ENCODE data around the gene DCUN1D3.
"Not testable (repeated sequence)": the region's sequence is repeated elsewhere in the genome, so short reads cannot be mapped to it uniquely, and the experiment has no call there.

DCUN1D3 gene

DNA sequence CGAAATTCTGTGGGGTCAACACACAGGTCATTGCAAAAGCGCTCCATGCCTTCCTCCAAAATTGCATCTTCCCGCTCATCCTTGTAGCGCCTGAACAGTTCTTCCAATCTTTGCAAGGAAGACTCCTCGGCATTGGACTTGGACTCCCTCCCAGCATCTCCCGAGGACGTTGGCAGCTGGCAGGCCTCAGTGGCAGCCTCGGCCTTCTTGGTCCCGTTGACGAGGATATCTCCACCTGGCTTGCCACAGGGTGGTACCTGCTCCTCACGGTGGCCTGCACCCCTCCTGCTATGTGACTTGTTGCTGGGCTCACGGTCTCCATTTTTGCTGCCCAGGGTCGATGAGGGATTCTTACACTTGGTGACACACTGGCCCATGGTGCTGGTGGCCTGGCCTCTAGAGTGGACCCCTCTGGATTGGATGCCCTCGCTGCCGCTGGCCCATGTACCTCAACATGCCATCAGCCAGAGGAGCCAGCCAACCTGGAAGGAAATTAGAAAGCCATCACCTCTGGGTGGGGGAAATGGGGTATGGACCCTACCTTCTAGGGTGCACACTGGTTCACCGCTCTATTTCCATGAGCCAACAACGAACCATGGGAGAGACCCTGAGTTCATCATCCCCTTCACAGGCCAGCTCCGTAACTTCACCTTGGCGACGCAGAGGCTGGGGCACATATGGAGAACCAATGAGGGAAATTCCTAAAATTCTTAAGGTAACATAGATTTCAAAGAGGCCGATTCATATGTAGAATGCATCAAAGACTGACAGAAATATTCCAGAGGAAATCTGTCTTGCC, 37.8 kb downstream of the DCUN1D3 start:
- DNase-seq (ENCODE audit: low spot score) = no peak

DNA sequence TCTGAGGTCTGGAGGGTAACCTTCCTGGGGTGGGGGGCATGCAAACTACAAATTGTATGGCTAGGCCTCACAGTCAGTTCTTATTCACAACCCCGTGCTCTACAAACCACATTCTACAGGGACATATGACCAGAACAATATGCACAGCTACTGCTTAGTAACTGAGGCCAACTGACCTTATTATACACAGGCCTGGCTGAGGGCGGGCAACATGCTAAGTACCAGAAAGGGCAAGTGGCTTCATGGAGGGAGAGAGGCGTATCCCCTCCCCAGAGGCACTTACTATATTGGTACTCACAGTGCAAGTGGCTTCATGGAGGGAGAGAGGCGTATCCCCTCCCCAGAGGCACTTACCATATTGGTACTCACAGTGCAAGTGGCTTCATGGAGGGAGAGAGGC, 39.2 kb downstream of the DCUN1D3 start:
- not testable (repeated sequence) for DNase-seq (ENCODE audit: low spot score)

DNA sequence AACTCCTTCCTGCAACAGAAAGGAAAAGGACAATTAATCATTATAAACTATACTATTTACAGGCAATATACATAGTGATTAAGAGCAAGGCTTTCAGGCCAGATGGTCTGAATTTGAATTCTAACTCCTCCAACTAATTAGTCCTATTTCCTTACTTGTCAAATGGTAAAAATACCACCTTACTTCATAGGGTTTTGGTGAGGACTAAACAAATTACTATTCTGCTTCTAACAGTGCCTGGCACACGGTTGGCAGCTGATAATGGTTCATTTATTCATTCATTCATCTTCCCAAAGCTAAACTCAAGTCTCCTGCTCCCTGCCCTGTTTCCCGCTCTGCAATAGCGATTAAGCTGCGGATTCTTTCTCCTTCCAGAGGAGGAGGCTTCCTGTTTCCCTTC, 39.8 kb downstream of the DCUN1D3 start:
- no peak for DNase-seq (ENCODE audit: low spot score)

DNA sequence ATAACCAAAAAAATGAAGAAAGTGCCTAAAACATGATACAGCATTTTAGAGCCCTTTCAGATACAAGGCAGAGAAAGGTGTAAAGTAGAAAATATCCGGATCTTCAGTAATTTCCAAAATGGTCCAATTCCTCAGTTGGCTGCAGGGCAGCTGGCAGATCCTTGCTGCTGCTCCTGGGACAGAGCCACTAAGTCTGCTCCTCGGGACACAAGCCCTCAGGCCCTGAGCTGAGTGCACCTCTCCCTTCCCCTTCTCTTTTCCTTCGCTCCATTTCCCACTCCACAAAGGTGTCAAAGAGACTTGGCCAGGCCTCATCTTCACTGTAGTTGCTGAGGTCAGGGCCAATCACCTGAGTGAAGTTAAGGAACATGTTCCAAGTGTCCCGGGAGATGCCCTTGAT, 40.5 kb downstream of the DCUN1D3 start:
- DNase-seq (ENCODE audit: low spot score) = no peak

DNA sequence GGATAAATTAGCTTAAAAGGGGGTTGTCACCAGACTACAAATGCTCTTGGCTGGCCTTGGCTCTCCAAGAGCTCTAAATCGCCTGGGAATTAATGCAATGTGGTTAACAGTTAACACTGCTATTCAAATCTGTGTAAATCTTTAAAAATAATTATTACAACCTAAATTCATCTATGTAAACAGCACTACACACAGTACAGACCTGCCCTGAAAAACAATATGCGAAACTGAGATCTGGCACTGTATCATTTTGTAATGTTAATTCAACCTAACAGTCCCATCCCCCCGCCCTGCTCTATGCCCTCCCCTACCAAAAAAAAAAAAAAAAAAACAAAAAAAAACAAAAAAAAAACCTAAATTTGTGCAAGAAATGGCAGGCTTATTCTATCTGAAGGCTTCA, 40.9 kb downstream of the DCUN1D3 start:
- no peak for DNase-seq (ENCODE audit: low spot score)

DNA sequence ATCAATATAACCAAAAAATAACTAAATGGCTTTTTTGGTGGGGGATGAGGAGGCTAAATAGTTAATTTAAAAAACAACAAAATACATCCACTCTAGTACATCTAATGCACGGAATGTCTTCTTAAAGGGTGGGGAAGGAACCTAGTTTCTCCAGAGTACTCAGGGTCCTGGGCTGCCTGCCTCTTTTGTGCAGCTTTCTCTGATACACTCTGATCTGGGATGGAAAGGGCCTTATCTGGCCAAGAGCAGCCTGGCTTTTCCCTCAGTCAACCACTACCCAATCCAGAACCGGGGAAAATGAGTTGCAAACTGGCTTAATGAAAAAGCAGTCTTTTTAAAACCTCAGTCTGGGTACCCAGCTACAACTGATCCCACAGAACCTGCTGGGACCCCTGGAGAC, 42.9 kb downstream of the DCUN1D3 start:
- DNase-seq (ENCODE audit: low spot score) = no peak

DNA sequence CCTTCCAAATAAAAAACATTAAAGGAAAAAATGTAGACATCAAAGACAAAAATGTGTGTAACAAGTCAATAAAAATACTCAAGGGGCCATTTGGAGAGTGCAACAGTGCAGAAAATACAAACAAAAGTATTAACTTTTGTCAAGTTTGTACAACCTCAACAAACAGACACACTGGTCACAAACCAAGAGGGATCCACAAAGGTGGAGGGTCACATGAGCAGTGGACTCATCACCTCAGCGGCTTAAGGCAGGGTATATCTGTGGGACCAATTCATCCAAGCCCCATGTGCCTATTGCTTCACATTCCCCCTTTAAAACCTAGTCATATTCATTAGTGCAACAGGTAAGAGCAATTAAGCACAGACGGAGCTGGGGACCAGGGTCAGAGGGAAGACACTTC, 45.2 kb downstream of the DCUN1D3 start:
- no peak for DNase-seq (ENCODE audit: low spot score)

DNA sequence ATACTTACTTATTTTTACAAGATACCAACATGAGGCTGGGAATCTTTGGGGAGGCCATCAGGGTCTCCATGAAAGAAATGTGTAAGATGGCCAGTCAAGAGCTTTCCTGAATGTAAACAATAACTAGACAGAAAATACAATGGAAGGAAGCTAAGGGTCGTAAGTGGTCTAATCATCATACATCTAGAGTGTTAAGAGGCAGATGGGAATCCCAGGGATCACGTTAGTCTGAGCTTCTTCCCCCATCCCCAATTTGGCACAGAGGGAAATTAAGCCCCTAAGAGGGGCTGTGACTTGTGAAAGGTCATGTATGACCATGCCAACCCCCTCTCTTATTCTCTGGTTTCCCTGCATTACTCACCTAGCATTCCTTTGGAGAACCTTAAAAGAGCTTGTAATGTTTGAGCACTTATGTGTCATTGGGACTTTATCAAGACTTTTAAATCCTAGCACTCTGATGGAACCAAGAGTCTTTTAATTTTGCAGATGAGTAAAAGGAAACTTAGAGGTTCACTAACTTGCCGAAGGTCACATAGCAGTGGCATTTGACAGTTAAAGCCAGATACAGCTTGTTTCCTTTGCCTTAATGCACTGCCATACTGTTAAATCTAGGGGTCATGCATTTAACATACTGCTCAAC, 46.1 kb downstream of the DCUN1D3 start:
- DNase-seq (ENCODE audit: low spot score) = no peak

DNA sequence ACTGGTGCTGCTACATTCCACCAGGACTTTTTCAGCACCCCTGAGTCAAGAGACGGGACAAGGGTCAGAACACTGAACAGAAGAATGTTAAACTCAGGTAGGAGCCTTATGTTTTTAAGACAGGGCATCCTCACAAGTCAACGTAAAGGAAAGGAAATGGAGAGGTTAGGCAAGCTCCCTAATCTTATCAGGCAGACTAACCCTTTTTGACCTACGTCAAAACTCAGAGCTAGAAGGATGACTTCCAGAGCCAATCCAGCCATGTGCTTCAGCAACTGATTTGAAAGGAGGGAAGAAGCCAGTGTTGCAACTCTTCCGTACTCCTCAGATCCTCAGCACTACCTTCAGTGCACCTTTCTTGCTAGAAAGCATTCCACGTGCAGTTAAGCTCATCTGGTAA, 47.0 kb downstream of the DCUN1D3 start:
- DNase-seq (ENCODE audit: low spot score) = no peak

DNA sequence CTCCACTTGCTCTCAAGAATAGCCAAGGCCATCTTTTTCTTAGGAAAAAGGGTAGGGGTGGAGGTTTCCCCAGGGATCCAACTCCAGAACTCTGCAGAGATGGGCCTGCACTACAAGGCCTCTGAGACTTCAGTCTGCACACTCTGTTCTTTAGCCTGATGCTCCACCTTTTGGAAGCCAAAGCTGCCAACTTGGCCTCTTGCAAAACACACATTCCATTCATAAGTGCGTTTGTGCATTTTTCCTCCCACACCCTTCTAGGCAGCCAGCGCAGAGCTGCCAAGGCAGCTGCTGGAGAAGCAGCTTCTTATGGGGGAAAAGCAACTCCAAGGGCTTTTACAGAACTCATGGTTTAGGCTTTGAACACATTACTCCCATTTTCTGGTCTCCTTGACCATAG, 48.6 kb downstream of the DCUN1D3 start:
- peak; percentile 85 for DNase-seq (ENCODE audit: low spot score)

DNA sequence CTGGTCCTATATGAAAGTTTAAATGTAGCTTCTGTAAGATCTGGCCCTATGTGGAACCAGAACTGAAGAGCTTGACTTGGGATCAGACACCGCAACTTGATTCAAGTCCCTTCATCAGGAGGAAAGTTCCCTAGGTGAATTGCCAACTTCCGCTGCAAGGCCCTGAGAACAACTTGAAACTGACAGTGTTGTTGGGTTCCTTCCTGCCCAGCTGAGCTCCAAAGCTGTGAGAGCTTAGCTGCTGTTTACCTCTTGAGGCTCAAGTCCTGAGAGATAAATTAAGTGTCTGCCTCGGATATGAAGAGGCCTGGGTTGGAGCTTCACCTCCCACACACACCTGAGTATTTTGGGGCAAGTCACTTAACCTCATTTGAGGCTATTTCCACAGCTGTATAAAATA, 49.2 kb downstream of the DCUN1D3 start:
- no peak for DNase-seq (ENCODE audit: low spot score)

DNA sequence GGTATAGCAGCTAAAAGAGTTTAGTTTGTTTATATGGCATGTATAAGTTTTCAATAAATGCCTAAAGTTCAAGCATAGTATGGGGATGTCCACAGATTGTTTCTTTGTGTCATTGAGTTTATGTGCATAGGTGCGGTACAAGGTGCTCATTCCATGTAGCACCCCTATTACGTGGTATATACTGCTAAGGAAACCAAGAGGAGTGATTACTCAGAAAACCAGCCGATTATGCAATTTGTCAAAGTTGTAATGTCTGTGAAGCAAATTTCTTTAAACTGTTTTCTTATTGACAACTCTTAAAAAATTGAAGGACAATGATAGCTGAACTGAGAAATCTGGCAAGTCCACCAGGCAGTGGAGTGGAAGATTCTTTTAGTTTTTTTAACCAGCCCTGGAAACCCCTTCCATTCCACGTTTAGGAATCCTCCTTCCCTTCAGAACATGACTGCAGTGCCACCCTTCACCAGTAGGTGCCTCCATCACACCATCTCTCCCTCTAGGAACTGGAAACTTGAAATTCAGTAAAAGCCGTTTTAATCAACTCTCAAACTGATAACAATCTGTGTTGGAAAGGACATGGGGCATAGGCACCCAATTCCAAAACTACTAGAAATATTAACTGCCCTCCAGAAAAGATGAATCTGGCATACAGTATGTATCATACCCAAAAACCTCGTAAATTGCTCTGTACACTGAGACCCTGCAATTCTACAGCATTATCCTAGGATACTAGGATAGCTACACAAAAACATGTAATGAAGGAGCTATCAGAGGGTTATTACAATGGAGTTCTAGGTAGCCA, 50.4 kb downstream of the DCUN1D3 start:
- DNase-seq (ENCODE audit: low spot score) = peak; percentile 64

DNA sequence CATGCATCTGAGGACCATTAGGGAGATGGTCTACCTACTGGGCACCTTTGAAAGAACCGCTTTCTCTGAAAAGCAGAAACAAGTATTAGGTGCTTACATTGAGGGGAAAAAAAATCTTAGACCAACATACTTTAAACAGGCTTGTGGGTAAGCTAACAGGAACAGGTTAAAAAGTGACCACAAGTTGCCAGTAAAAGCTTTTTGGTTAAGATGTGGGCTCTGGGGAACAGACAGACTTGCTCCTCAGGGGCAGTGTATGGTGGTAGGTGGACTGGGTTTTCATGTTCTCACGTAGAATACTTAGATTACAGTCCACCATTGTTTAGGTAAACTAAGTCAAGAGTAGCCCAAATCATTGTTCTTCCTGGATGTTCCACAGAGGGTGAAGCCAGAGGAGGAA, 52.6 kb downstream of the DCUN1D3 start:
- no peak for DNase-seq (ENCODE audit: low spot score)

DNA sequence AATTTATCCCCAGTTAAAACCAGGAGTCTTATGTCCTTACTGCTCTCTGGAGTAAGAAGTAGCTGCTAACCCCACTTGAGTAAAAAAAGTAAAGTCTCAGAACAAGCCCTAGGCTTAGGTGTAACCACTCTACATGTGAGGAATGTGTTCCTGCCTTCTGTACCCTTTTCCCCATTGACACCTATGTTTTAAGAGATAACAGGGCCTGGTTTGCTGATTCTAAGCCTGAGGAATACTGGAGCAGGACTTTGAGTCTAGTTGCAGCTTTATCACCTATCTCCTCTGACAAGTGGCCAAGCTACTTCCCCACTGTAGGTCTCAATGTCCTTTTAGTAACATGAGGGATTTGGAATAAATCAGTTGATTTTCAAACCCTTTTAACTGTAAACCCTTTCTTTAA, 53.6 kb downstream of the DCUN1D3 start:
- DNase-seq (ENCODE audit: low spot score) = no peak

DNA sequence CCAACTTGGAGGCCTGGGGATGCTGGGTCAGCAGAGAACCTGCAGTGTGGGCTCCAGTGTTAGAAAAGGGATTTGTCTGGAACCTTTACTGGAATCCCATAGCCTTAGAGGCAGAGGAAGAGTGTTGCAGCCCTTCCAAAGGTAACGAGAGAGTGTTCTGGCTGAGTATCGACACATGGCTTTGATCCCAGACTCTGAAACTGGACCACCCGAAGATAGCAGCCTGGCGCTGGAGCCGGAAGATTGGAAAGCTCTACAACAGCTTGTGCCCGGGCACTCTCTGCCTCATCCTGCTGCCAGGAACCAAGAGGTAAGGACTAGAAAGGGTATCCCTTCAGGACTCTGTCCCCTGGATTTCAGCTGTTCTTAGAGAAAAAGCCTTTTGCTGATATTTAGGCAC, 54.1 kb downstream of the DCUN1D3 start:
- no peak for DNase-seq (ENCODE audit: low spot score)

DNA sequence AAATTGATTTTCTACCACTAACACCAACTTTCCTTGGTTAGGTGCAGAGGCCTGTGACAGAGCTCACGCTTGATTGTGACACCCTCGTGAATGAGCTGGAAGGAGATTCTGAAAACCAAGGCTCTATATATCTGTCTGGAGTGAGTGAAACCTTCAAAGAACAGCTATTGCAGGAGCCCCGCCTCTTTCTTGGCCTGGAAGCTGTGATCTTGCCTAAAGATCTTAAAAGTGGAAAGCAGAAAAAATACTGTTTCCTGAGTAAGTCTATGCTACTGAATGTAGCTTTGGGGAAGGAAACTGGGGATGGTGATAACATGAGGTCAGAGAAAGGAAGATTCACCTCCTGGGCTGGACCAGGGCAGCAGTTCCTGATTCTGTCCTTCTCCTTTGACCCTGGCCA, 55.6 kb downstream of the DCUN1D3 start:
- DNase-seq (ENCODE audit: low spot score) = no peak

DNA sequence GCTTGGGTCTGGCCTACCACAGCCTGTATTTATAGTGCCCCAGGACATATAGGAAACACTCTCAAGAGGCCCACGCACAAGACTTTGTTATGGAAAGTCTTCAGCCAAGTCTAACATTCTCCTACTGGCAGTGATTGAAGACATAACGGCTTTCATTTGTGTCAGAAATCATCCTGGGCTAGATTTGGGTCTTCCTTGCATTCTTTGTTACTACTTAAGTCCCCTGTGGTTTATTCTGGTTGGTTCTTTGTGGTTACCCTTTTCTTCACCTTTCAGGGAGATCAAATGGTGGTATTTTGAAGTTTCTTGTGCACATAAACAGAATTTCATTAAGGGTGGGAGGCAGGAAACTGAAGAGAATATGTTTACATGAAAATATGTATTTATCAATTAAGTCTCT, 56.1 kb downstream of the DCUN1D3 start:
- no peak for DNase-seq (ENCODE audit: low spot score)

DNA sequence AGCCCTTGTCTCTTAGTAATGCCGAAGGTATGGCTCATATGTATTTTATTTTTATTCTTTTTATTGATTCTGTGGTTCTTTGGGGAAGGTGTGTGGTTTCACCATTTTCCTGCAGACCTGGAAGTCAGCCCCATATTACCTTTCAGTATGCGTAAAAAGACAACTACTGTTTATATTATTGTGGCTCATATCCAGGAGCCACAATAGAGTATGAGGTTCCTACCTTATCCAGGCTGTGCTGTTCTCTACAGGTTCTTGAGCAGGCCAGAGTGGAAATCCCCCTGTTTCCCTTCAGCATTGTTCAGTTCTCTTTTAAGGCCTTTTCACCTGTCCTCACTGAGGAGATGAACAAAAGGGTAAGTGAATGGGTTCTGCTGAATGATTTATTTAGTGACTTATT, 60.7 kb downstream of the DCUN1D3 start:
- DNase-seq (ENCODE audit: low spot score) = no peak

DNA sequence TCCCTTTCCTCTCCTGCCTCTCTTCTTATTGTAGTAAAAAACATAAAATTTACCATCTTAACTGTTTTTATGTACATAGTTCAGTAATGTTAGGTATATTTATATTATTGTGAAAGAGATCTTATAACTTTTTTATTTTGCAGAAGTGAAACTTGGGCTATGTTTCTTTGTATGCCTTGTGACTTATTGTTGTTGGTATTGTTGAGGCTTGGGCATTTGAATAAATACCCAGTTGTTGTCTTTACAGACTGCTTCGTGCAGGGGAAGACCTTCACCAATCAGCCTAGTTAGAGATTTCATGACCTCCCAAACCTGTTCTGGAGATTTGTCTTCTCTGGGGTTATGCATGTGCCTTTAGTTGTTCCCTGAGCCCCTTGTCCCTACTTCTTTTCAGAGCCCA, 61.9 kb downstream of the DCUN1D3 start:
- DNase-seq (ENCODE audit: low spot score) = no peak

DNA sequence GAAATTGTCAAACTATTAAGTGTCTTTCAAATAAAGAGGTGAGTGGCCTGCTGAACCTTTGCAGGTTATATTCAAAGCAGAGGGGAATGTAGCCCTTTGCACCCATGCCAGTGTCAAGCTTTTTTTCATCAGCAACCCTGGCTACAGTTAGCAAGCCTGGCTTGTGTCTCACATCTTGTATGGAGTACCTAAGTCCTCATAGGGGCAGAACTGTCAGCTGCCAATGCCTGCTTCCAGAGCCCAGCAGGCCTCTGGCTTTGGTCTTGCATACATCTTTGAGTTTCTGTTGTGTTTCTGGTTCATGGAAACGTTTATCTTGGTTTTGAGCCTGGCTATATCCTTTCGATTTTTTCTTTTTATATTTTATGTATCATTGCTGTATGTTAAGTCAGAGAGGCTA, 67.1 kb downstream of the DCUN1D3 start:
- no peak for DNase-seq (ENCODE audit: low spot score)

DNA sequence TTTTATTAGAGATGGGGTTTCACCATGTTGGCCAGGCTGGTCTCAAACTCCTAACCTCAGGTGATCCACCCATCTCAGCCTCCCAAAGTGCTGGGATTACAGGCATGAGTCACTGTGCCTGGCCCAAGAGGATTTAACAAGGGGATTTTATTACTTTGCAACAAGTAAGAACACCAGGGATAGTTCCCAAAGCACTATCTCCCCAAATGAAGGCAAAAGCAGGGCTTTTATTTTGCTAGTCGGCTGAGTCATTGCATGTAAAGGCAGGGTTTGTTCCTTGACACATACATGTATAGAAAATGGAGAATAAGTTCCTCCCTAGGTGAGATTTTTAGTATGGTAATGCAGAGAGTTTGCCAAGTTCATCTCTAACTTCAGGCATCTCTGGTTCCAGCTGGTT, 69.8 kb downstream of the DCUN1D3 start:
- DNase-seq (ENCODE audit: low spot score) = no peak

DNA sequence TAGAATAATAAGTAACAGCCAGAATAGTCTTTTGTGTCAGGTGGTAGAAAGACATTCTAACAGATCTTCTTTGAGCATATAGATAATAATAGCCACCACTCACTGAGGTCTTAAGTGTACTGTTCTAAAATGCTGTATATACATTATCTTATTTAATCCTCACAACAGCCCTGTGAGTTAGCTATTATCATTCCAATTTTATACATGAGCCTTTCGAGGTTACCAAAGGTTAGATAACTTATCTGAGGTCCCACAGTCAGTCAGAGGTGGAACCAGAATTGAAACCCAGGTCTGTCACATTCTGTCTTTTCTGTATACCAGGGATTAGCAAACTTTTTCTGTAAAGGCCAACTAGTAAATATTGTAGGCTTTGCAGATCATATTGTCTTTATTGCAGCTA, 70.6 kb downstream of the DCUN1D3 start:
- DNase-seq (ENCODE audit: low spot score) = no peak

DNA sequence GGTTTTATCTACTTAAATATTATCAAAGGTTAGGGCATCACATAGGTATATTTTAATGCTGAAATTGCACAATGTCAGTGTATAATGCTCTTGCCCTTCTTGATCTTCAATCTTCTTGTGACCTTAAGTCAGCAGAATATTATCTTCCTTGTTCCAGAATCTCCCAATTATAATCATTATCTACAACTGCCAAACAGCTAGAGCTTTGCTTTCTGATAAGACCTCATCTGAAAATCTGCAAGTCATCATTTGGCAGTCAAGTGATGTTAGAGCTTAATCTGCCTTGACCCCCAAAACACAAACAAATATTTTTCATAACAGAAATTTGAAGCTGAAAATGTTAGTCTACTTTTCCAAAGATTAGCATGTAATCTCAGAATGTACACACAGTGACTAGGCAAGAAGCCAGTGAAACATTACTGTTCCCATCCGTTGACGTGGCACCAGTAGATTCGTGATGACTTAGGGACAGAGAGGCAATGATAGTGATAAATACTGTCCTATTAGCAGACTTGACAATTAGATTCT, 74.1 kb downstream of the DCUN1D3 start:
- no peak for DNase-seq (ENCODE audit: low spot score)
